SK-N-MC (cell line): ENCODE measurements around the gene LHX3.

Experiments used
- DNase-seq: peaks from one replicate; pipeline ENCODE4 v3.0.0-alpha.2; 2011; ENCODE audit warnings: low read depth, low spot score
- H3K27ac ChIP-seq: fragments of 200-600 bp; sonication (generic); 2 replicates; pipeline ENCODE4 v1.5.1; 2016; ENCODE audit warnings: mixed run types
- H3K36me3 ChIP-seq: fragments of 200-600 bp; sonication (generic); 2 replicates; pipeline ENCODE4 v1.6.1; 2017; ENCODE audit warnings: antibody characterized with exemption, low read length, mixed read lengths; ENCODE audit not compliant: insufficient read depth
- H3K4me3 ChIP-seq: fragments of 200-600 bp; sonication (generic); 2 replicates; pipeline ENCODE4 v1.5.1; 2016
- H3K9ac ChIP-seq: fragments of 200-600 bp; sonication (generic); 2 replicates; pipeline ENCODE4 v1.8.0; 2017; ENCODE audit warnings: mixed run types, mixed read lengths; ENCODE audit not compliant: insufficient read length
- H3K9me3 ChIP-seq: fragments of 200-600 bp; sonication (generic); 2 replicates; pipeline ENCODE4 v1.6.1; 2017; ENCODE audit warnings: low read depth, mild to moderate bottlenecking, antibody characterized with exemption, low read length, moderate library complexity, mixed read lengths
- EZH2 ChIP-seq: fragments of 200-600 bp; sonication (generic); IDR thresholded peaks from one replicate; pipeline ENCODE4 v1.6.1; 2017; ENCODE audit warnings: antibody characterized with exemption
- FOXP2 ChIP-seq: optimal IDR thresholded peaks from 2 replicates; pipeline ENCODE3; 2011; ENCODE audit warnings: mild to moderate bottlenecking, moderate library complexity; ENCODE audit not compliant: insufficient read depth; ENCODE audit errors: extremely low read length, control extremely low read depth
- POLR2AphosphoS5 ChIP-seq: IDR thresholded peaks from 2 replicates; pipeline ENCODE4 v1.6.1; 2012; ENCODE audit warnings: mild to moderate bottlenecking, low read depth, low read length, borderline replicate concordance

LHX3 gene

GRCh38 chr9:136201609-136202453 lies 3.1 kb downstream of the LHX3 start:
- no peak overlapping the region for H3K4me3 ChIP-seq

GRCh38 chr9:136201174-136201573 lies 3.8 kb downstream of the LHX3 start:
- Histone ChIP-seq H3K36me3 (no peaks in the 10 kb centered on the region), H3K9ac (no peak overlapping the region), H3K9me3 (no peaks in the 10 kb centered on the region), H3K4me3 (no peak overlapping the region), H3K27ac (no peak overlapping the region)
- TF ChIP-seq FOXP2 (no peak), EZH2 (peak; percentile 29)
- no peak for DNase-seq

More at GRCh38 chr9:136201609-136202453, 3.1 kb downstream of the LHX3 start:
- no peak overlapping the region for H3K9ac ChIP-seq
- H3K9me3 ChIP-seq = no peaks in the 10 kb centered on the region
- TF ChIP-seq POLR2AphosphoS5 (no peak), EZH2 (no peak), FOXP2 (no peak)
- no peak overlapping the region for H3K27ac ChIP-seq
- no peak for DNase-seq
- H3K36me3 ChIP-seq = no peaks in the 10 kb centered on the region

- TF ChIP-seq EZH2 (no peak), POLR2AphosphoS5 (no peak), FOXP2 (no peak)
- Histone ChIP-seq H3K27ac (no peak overlapping the region), H3K4me3 (no peak overlapping the region), H3K9me3 (no peaks in the 10 kb centered on the region), H3K9ac (no peak overlapping the region), H3K36me3 (no peaks in the 10 kb centered on the region)
- no peak for DNase-seq
Observed at GRCh38 chr9:136200424-136200823, 4.5 kb downstream of the LHX3 start.

- Histone ChIP-seq H3K27ac (no peak overlapping the region), H3K9ac (no peak overlapping the region), H3K36me3 (no peaks in the 10 kb centered on the region), H3K4me3 (no peak overlapping the region), H3K9me3 (no peaks in the 10 kb centered on the region)
- no peak for DNase-seq
- TF ChIP-seq EZH2 = no peak
- no peak for TF ChIP-seq FOXP2
- TF ChIP-seq POLR2AphosphoS5 = no peak
Observed at GRCh38 chr9:136199391-136200288, 5.3 kb downstream of the LHX3 start.

GRCh38 chr9:136198605-136199083 lies 6.3 kb downstream of the LHX3 start:
- no peak for DNase-seq
- Histone ChIP-seq H3K9ac (no peak overlapping the region), H3K36me3 (no peaks in the 10 kb centered on the region), H3K4me3 (no peak overlapping the region), H3K27ac (no peak overlapping the region), H3K9me3 (no peaks in the 10 kb centered on the region)
- TF ChIP-seq POLR2AphosphoS5 = no peak
- no peak for TF ChIP-seq FOXP2
- no peak for TF ChIP-seq EZH2

GRCh38 chr9:136197930-136198604 lies 6.9 kb downstream of the LHX3 start:
- no peak for DNase-seq
- Histone ChIP-seq H3K4me3 (no peak overlapping the region), H3K9me3 (no peaks in the 10 kb centered on the region), H3K9ac (no peak overlapping the region), H3K36me3 (no peaks in the 10 kb centered on the region), H3K27ac (no peak overlapping the region)
- TF ChIP-seq FOXP2 = no peak
- TF ChIP-seq POLR2AphosphoS5 = no peak

- no peak for TF ChIP-seq FOXP2
- no peak for TF ChIP-seq EZH2
- TF ChIP-seq POLR2AphosphoS5 = no peak
- DNase-seq = no peak
- Histone ChIP-seq H3K27ac (no peak overlapping the region), H3K36me3 (no peaks in the 10 kb centered on the region), H3K4me3 (no peak overlapping the region), H3K9ac (no peak overlapping the region), H3K9me3 (no peaks in the 10 kb centered on the region)
Observed at GRCh38 chr9:136197084-136197875, 7.6 kb downstream of the LHX3 start.
